Measurements from ENCODE around the gene CTXND2.
"Not testable (repeated sequence)": the region's sequence is repeated elsewhere in the genome, so short reads cannot be mapped to it uniquely, and the experiment has no call there.

The CTXND2 gene

GRCh38 chr1:150890033-150890416, 3.1 kb downstream of the CTXND2 start:
- DNase-seq (ENCODE audit: low read depth in 2 of 2) = no peak

DNA sequence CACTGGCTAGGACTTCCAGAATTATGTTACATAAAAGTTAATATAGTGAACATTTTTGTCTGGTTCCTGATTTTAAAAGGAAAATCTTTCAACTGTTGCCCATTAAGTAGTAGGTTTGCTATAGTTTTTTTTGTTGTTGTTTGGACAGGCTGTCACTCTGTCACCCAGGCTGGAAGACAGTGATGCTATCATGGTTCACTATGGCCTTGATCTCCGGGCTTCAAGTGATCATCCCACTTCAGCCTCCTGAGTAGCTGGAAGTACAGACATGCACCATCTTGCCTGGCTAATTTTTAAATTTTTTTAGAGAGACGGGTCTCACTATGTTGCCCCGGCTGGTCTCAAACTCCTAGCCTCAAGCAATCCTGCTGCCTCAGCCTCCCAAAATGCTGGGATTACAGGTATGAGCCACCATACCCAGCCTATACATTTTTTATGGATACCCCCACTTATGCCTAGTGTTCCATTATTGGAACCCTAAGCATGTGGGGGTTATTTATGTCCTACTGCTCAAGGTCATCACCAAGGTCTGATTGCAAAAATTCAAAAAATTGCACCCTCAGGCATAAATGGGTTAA, 6.5 kb downstream of the CTXND2 start:
- DNase-seq (ENCODE audit: low read depth in 2 of 2) = no peak

DNA sequence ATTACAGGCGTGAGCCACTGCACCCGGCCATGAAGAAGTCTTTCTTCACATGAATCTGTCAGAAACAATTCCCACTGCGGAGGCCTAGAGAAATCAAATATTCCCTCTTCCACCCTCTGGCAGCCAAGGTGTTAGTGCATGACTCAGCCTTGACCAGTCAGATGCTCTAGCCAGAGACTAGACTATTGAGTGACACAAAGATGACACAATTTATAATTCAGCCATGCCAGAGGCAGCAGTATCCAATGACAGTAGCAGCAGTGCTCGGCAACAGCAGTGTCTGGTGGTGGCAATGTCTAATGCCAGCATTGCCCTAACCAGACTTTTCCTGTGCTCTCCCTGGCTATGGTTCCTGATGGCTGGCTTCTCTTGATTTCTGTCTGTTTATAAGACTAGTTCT, 8.7 kb downstream of the CTXND2 start:
- no peak for DNase-seq (ENCODE audit: low read depth in 2 of 2)

DNA sequence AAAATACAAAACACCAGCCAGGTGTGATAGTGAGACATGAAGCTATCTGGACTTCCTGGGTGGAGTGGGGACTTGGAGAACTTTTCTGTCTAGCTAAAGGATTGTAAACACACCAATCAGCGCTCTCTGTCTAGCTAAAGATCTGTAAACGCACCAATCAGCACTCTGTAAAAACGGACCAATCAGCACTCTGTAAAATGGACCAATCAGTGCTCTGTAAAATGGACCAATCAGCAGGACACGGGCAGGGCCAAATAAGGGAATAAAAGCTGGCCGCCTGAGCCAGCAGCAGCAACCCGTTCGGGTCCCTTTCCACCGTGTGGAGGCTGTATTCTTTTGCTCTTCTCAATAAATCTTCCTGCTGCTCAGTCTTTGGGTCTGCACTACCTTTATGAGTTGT, 12.9 kb downstream of the CTXND2 start:
- not testable (repeated sequence) for DNase-seq (ENCODE audit: low read depth in 2 of 2)

GRCh38 chr1:150902346-150902745, 15.4 kb downstream of the CTXND2 start:
- DNase-seq (ENCODE audit: low read depth in 2 of 2) = no peak

DNA sequence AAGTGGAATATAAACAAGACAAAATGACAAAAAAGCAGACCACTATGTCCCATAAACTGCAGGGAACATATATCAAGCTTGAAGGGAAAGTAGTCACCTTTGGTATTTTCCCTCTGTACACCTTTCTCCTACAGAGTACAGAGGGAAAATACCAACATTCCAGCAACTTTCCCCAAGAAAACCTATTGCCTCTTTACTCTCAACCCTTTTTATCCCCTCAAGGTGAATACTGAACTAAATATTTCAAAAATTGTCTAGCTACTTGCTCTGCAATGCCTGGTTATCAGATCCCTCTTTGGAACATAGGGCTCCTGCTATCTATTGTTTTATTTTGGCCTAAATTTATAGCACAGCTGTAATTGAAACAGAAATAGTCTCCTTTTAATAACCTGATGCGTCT, 15.8 kb downstream of the CTXND2 start:
- no peak for DNase-seq (ENCODE audit: low read depth in 2 of 2)

- no peak for DNase-seq (ENCODE audit: low read depth in 2 of 2)
These were observed 18.4 kb downstream of the CTXND2 start for GRCh38 chr1:150905301-150905700.

- no peak for DNase-seq (ENCODE audit: low read depth in 2 of 2)
These were observed 19.4 kb downstream of the CTXND2 start for GRCh38 chr1:150906329-150906728.

GRCh38 chr1:150906813-150907212, 19.9 kb downstream of the CTXND2 start:
- DNase-seq (ENCODE audit: low read depth in 2 of 2) = no peak

- no peak for DNase-seq (ENCODE audit: low read depth in 2 of 2)
These were observed 22.7 kb downstream of the CTXND2 start for GRCh38 chr1:150909585-150910180.

DNA sequence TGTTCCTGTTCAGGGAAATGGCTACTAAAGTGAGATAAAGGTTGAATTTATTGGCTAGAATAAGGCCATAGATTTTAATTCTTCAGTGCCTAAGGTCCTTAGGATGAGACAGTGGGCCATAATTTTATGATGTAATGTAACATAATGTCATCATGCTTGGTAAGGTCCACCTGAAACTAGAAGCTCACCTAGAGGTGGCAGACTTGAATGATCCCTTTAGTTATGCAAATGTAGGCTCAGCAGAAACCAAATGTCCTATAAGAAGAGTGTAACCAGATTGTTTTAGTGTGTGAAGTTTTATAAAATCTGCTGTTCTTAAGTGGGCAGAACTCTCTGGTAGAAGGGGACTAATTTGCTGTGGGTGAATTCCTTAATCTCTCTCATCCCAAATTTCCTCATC, 25.7 kb downstream of the CTXND2 start:
- no peak for DNase-seq (ENCODE audit: low read depth in 2 of 2)

DNA sequence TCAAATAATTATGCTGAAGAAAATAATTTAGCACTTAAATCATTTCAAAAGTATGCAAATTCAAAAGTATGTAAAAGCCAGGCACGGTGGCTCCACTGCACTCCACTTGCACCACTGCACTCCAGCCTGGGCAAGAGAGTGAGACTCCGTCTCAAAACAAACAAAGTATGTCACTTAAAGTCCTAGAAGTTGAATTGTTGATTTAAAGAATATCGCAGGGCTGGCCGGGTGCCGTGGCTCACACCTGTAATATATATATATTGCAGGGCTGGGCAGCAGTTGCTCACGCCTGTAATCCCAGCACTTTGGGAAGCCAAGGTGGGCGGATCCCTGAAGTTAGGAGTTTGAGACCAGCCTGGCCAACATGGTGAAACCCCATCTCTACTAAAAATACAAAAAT, 30.5 kb downstream of the CTXND2 start:
- DNase-seq (ENCODE audit: low read depth in 2 of 2) = no peak

DNA sequence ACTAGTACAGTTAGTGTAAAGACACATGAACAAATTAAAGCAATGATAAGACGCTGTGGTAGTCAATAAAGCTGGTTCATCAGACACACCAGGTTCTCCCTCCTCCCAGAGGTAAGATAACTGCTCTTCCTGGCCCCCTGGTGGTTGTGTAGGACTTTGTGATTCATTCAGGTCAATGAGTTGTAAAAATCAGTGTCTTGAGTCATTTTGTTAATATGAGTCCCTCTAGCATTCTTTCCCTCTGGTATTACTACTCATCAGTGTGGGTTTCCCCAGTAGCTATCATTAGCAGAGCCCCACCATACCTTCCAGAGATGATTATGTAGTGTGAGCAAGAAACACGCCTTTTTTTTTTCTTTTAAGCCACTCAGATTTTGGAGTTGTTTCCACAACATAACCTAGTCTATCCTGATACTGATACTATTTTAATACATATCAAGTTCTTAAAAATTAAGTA, 35.6 kb downstream of the CTXND2 start:
- peak; percentile 55 to 75 for DNase-seq (ENCODE audit: low read depth in 2 of 2)

DNA sequence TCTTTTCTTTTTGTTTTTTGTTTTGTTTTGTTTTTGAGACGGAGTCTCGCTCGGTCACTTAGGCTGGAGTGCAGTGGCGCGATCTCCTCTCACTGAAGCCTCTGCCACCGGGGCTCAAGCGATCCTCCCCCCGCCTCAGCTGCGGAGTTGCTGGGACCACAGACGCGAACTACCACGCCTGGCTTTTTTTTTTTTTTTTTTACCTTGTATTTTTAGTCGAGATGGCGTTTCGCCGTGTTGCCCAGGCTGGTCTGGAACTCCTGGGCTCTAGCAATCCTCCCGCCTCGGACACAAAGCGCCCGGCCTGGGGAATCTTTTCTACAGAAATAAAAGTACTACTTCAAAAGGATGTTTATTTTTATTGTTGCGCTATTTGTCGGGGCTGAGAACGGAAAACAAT, 38.1 kb downstream of the CTXND2 start:
- no peak for DNase-seq (ENCODE audit: low read depth in 2 of 2)

DNA sequence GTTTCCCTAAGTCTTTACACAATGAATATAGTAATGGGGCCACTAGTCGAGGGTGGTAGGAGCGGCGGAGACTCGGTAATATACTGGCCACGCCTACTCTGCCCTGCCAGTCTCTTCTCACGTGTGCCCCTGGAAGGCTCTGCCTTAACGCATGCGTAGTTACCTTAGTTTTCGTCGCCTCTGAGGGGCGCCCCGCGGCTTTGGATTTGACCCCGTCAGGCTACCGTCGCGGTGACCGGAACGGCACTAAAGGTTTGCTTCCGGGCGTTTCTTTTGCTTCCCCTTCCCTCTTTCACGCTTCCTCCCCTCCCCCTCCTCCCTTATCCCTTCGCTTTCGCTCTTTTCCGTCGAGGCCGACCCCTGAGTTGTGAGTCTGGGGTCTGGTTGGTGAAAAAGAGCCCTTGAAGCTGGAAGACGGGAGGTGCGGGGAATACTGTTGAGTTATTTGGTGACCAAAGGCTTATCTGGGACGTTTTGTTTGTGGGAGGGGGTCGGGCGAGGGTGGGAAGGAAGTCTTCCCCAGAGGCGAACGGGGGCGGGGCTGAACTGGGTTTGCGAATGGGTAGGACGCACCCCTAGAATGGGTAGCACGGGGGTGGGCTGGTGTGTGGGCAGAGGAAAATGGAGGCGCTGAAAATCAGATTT, 39.3 kb downstream of the CTXND2 start, which contains the start of gene SETDB1:
SETDB1 (plus strand) TSS at position 267 of the 645 bp plus-strand sequence. CDS start 1,352 bp downstream, outside the sequence.
- peak; percentile 88 to 91 for DNase-seq (ENCODE audit: low read depth in 2 of 2)

DNA sequence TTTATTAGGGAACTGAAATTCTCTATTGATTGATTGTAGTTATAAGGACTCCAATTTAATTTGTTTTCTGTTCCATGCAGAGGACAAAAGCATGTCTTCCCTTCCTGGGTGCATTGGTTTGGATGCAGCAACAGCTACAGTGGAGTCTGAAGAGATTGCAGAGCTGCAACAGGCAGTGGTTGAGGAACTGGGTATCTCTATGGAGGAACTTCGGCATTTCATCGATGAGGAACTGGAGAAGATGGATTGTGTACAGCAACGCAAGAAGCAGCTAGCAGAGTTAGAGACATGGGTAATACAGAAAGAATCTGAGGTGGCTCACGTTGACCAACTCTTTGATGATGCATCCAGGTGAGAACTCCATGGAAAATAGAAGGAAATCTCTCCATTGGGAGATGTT, 40.7 kb downstream of the CTXND2 start:
- DNase-seq (ENCODE audit: low read depth in 2 of 2) = no peak

GRCh38 chr1:150928286-150928685, 41.4 kb downstream of the CTXND2 start:
- DNase-seq (ENCODE audit: low read depth in 2 of 2) = no peak

DNA sequence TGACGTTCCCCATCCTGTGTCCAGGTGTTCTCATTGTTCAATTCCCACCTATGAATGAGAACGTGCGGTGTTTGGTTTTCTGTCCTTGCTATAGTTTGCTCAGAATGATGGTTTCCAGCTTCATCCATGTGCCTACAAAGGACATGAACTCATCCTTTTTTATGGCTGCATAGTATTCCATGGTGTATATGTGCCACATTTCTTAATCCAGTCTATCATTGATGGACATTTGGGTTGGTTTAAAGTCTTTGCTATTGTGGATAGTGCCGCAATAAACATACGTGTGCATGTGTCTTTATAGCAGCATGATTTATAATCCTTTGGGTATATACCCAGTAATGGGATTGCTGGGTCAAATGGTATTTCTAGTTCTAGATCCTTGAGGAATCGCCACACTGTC, 41.8 kb downstream of the CTXND2 start:
- not testable (repeated sequence) for DNase-seq (ENCODE audit: low read depth in 2 of 2)

GRCh38 chr1:150931773-150932172, 44.8 kb downstream of the CTXND2 start:
- DNase-seq (ENCODE audit: low read depth in 2 of 2) = no peak

DNA sequence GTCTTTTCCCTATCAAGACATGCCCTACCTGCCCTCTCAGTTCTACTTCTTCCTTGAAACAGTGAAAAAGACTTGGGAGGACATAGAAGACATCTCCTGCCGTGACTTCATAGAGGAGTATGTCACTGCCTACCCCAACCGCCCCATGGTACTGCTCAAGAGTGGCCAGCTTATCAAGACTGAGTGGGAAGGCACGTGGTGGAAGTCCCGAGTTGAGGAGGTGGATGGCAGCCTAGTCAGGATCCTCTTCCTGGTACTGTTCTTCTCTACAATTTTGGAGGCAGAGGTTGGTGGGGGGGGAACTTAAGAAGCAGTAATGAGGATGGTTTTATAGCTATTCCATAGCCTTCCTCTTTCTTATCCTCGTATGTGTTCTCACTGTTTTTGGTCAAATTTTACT, 57.9 kb downstream of the CTXND2 start:
- no peak for DNase-seq (ENCODE audit: low read depth in 2 of 2)

GRCh38 chr1:150954708-150955107, 67.8 kb downstream of the CTXND2 start:
- DNase-seq (ENCODE audit: low read depth in 2 of 2) = no peak

- no peak for DNase-seq (ENCODE audit: low read depth in 2 of 2)
These were observed 68.3 kb downstream of the CTXND2 start for GRCh38 chr1:150955280-150955679.

DNA sequence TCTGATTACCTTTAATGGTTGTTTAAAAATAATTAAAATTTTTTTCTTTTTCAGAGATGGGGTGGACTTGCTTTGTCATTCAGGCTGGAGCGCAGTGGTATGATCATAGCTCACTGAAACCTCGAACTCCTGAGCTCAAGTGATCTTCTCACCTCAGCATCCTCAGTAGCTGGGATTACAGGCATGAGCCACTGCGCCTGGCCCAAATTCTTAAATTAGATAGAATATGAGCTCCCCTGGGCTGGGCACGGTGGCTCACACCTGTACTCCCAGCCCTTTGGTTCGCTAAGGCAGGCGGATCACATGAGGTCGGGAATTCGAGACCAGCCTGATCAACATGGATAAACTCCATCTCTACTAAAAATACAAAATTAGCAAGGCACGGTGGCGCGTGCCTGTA, 70.7 kb downstream of the CTXND2 start:
- no peak for DNase-seq (ENCODE audit: low read depth in 2 of 2)
